IMR-90 (cell line): ENCODE data around the gene FBXL7. TPM values are rescaled to one million over a fixed set of nuclear protein-coding genes. Genes with fewer than 3 reads are reported as not detected.

Experiments
- ATAC-seq: fragments of 200-7000 bp; cut with Tn5 transposase; 2 replicates; pipeline ENCODE4 v1.9.1; 2020; ENCODE audit warnings: low read depth, mild to moderate bottlenecking, moderate library complexity
- BruUV-seq: library from RNA; stranded (reverse); fragments of 400-500 nt; replicated peaks from 2 replicates; lab custom pipeline; 2021; lab: Mats Ljungman, UMichigan
- CTCF ChIA-PET: fragments of 300-600 bp; formaldehyde crosslinking; extraction: SDS; loops from one replicate; lab custom pipeline; 2021; ENCODE audit warnings: antibody characterized with exemption; lab: Yijun Ruan, JAX
- POLR2A ChIA-PET: fragments of 300-600 bp; sonication (Branson Sonifier 250); formaldehyde crosslinking; loops from one replicate; lab custom pipeline; 2022; ENCODE audit warnings: antibody characterized with exemption; ENCODE audit not compliant: unreplicated experiment; lab: Charles Lee
- DNase-seq: peaks from one replicate; pipeline ENCODE4 v3.0.0; 2013
- H2AFZ ChIP-seq: replicated peaks from 2 replicates; pipeline ENCODE3; 2013; ENCODE audit warnings: low read length, mild to moderate bottlenecking; ENCODE audit not compliant: poor library complexity
- H2AK5ac ChIP-seq: 2 replicates; pipeline ENCODE4 v1.6.1; 2013; ENCODE audit warnings: low read depth, low read length, inconsistent platforms
- H2AK9ac ChIP-seq: replicated peaks from 2 replicates; pipeline ENCODE3; 2013; ENCODE audit warnings: mild to moderate bottlenecking, low read depth, low read length, moderate library complexity; ENCODE audit not compliant: poor library complexity
- H2BK120ac ChIP-seq: 2 replicates; pipeline ENCODE4 v1.6.1; 2013; ENCODE audit warnings: low read depth, low read length, inconsistent platforms
- H2BK15ac ChIP-seq: 3 replicates; pipeline ENCODE4 v1.6.1; 2013; ENCODE audit warnings: low read depth, low read length, inconsistent platforms
- H2BK20ac ChIP-seq: 2 replicates; pipeline ENCODE4 v1.6.1; 2013; ENCODE audit warnings: low read depth, mild to moderate bottlenecking, inconsistent platforms, low read length, moderate library complexity
- H2BK5ac ChIP-seq: 2 replicates; pipeline ENCODE4 v1.6.1; 2013; ENCODE audit warnings: mild to moderate bottlenecking, low read depth, low read length, inconsistent platforms; ENCODE audit not compliant: poor library complexity, severe bottlenecking
- H3K14ac ChIP-seq: replicated peaks from 2 replicates; pipeline ENCODE4 v1.6.1; 2013; ENCODE audit warnings: low read depth, low read length, inconsistent platforms
- H3K18ac ChIP-seq: 2 replicates; pipeline ENCODE4 v1.6.1; 2013; ENCODE audit warnings: low read depth, low read length, control low read depth
- H3K23ac ChIP-seq: 2 replicates; pipeline ENCODE4 v1.6.1; 2013; ENCODE audit warnings: low read depth, low read length, inconsistent platforms
- H3K27ac ChIP-seq: 2 replicates; pipeline ENCODE4 v1.5.1; 2013; ENCODE audit warnings: mild to moderate bottlenecking, control low read depth, low read length; ENCODE audit not compliant: insufficient read depth
- H3K27me3 ChIP-seq: 2 replicates; pipeline ENCODE4 v1.6.1; 2013; ENCODE audit warnings: low read length; ENCODE audit not compliant: control insufficient read depth, insufficient read depth
- H3K36me3 ChIP-seq: 2 replicates; pipeline ENCODE4 v1.6.1; 2013; ENCODE audit warnings: low read length, mixed read lengths; ENCODE audit not compliant: control insufficient read depth, insufficient read depth
- H3K4ac ChIP-seq: 2 replicates; pipeline ENCODE4 v1.6.1; 2013; ENCODE audit warnings: low read depth, low read length, inconsistent platforms
- H3K4me1 ChIP-seq: 2 replicates; pipeline ENCODE4 v1.6.1; 2013; ENCODE audit warnings: low read length, mixed read lengths; ENCODE audit not compliant: control insufficient read depth, insufficient read depth
- H3K4me2 ChIP-seq: 2 replicates; pipeline ENCODE4 v1.6.1; 2013; ENCODE audit warnings: low read depth, mild to moderate bottlenecking, control low read depth, low read length, moderate library complexity
- H3K4me3 ChIP-seq: 2 replicates; pipeline ENCODE4 v1.5.1; 2013; ENCODE audit warnings: low read depth, mild to moderate bottlenecking, control low read depth, low read length, moderate library complexity; ENCODE audit not compliant: insufficient read depth
- H3K56ac ChIP-seq: 2 replicates; pipeline ENCODE4 v1.6.1; 2013; ENCODE audit warnings: low read length, inconsistent platforms; ENCODE audit not compliant: insufficient read depth; ENCODE audit errors: extremely low read depth
- H3K79me1 ChIP-seq, 2 experiments: 2 replicates each; pipeline ENCODE4 v1.6.1; 2013; ENCODE audit warnings: low read length in 2 of 2, inconsistent platforms in 1 of 2, low read depth in 1 of 2
- H3K9ac ChIP-seq: 2 replicates; pipeline ENCODE4 v1.6.1; 2013; ENCODE audit warnings: low read depth, low read length, control low read depth
- H3K9me1 ChIP-seq: 2 replicates; pipeline ENCODE4 v1.6.1; 2013; ENCODE audit warnings: low read length, inconsistent platforms; ENCODE audit not compliant: insufficient read depth
- H3K9me3 ChIP-seq: 2 replicates; pipeline ENCODE4 v1.6.1; 2013; ENCODE audit warnings: low read length; ENCODE audit not compliant: control insufficient read depth, insufficient read depth
- H4K20me1 ChIP-seq: 2 replicates; pipeline ENCODE4 v1.6.1; 2013; ENCODE audit warnings: low read length, inconsistent platforms; ENCODE audit not compliant: insufficient read depth
- H4K5ac ChIP-seq: 2 replicates; pipeline ENCODE4 v1.6.1; 2013; ENCODE audit warnings: mild to moderate bottlenecking, low read depth, low read length, control low read depth
- H4K8ac ChIP-seq, 2 experiments: 2 replicates each; pipeline ENCODE4 v1.6.1; 2013; ENCODE audit warnings: low read depth in 2 of 2, low read length in 2 of 2, control low read depth in 1 of 2, inconsistent platforms in 1 of 2
- H4K91ac ChIP-seq: 2 replicates; pipeline ENCODE4 v1.6.1; 2013; ENCODE audit warnings: low read depth, low read length, inconsistent platforms; ENCODE audit not compliant: insufficient read depth
- BHLHE40 ChIP-seq: fragments of 150-350 bp; IDR thresholded peaks from 2 replicates; pipeline ENCODE4 v1.6.1; 2016; ENCODE audit warnings: mild to moderate bottlenecking, low read depth, low read length
- MXI1 ChIP-seq: IDR thresholded peaks from 2 replicates; pipeline ENCODE4 v1.6.1; 2012; ENCODE audit warnings: low read depth, mild to moderate bottlenecking, low read length, moderate library complexity, borderline replicate concordance
- NFE2L2 ChIP-seq: fragments of 150-350 bp; IDR thresholded peaks from 2 replicates; pipeline ENCODE4 v1.6.1; 2016; ENCODE audit warnings: low read depth, mild to moderate bottlenecking, low read length
- POLR2A ChIP-seq: IDR thresholded peaks from 2 replicates; pipeline ENCODE4 v1.6.1; 2012; ENCODE audit warnings: mild to moderate bottlenecking, low read depth, low read length
- RAD21 ChIP-seq: IDR thresholded peaks from 2 replicates; pipeline ENCODE4 v1.6.1; 2012; ENCODE audit warnings: low read length, improper control_type of control experiment
- RFX5 ChIP-seq: IDR thresholded peaks from 2 replicates; pipeline ENCODE4 v1.8.0; 2012; ENCODE audit warnings: low read depth, mild to moderate bottlenecking, low read length, moderate library complexity
- SMC3 ChIP-seq: fragments of 150-350 bp; IDR thresholded peaks from 2 replicates; pipeline ENCODE4 v1.6.1; 2016; ENCODE audit warnings: low read depth, mild to moderate bottlenecking, antibody characterized with exemption, low read length, moderate library complexity
- dilution Hi-C: fragments of 300-500 bp; cut with HindIII; formaldehyde crosslinking; loops from one replicate; pipeline ENCODE4 v1.14.3; 2018; ENCODE audit warnings: low sequenced_read_pairs; ENCODE audit not compliant: unreplicated experiment
- in situ Hi-C: fragments of 300-500 bp; cut with MboI; formaldehyde crosslinking; loops from 3 replicates; pipeline ENCODE4 v1.14.3; 2019; ENCODE audit warnings: low sequenced_read_pairs, inconsistent platforms, mixed read lengths
- intact Hi-C: fragments of 100-400 bp; cut with micrococcal nuclease; formaldehyde crosslinking; loops from 2 replicates; pipeline ENCODE4 v1.10.0; 2022
- polyA plus RNA-seq, 3 experiments: library from polyadenylated mRNA; depleted of rRNA; stranded (reverse); fragments of >200 nt; gene quantifications; 2 replicates each; pipeline ENCODE4 v1.2.3, GENCODE V29; 2012; ENCODE audit warnings: low replicate concordance in 1 of 3
- total RNA-seq: library from RNA; depleted of rRNA; stranded (reverse); fragments of >200 nt; gene quantifications from 2 replicates; pipeline ENCODE4 v1.2.3, GENCODE V29; 2012
- TF ChIP-seq, protein P1 (sequence below): fragments of 150-350 bp; IDR thresholded peaks from 2 replicates; pipeline ENCODE4 v1.6.1; 2017; ENCODE audit warnings: mild to moderate bottlenecking, antibody characterized with exemption, low read length, low read depth

The FBXL7 gene
- total and polyA plus RNA-seq, 2 of the 4 experiments (the other 2 are of a cell fraction): 4.1 to 10.2 TPM

DNA sequence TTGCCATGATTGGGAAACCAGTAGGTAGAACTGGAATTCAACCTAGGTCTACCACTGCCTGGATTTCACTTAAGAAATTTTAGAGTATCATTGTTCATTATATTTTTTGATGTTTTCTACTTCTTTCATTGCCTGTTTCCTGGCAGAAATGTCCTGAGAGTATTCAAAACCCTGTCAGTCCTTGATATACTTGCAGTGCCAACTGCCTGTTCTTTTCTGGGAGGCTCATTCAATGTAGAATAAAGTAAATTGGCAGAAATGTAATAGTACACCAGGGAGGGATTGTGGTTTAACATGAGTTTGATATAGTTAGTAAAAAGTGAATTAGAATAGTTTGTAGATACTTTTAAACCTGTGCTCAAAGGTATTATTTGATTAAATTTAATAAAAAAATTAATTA lies 286.3 kb downstream of the FBXL7 start:
- POLR2A ChIA-PET: no interaction called here
- intact Hi-C loops: no loop called here

More for the DNA sequence above, 286.3 kb downstream of the FBXL7 start:
- Histone ChIP-seq H3K27ac (no peak overlapping the region), H2BK20ac (no peak overlapping the region), H4K8ac (no peak overlapping the region), H2AK9ac (no peak overlapping the region), H3K79me1 (peaks cover 8 to 22% of the 10 kb centered on the region in 2 experiments; a peak in 2 of 4 replicates), H3K14ac (no peak overlapping the region), H2BK120ac (no peak overlapping the region), H3K4me2 (no peak overlapping the region), H3K36me3 (no peaks in the 10 kb centered on the region), H3K27me3 (no peaks in the 10 kb centered on the region), H3K4ac (no peak overlapping the region), H3K18ac (no peak overlapping the region), H3K23ac (no peak overlapping the region), H3K9ac (no peak overlapping the region), H2AFZ (no peak overlapping the region), H3K9me1 (peaks cover 4% of the 10 kb centered on the region; the same call in 1 of the 2 replicates), H3K4me1 (no peaks in the 10 kb centered on the region; the same call in 1 of the 2 replicates), H4K91ac (no peak overlapping the region), H4K5ac (no peak overlapping the region), H3K9me3 (no peaks in the 10 kb centered on the region), H3K4me3 (no peak overlapping the region), H2BK15ac (no peak overlapping the region), H4K20me1 (peaks cover 7% of the 10 kb centered on the region), H3K56ac (no peak overlapping the region), H2BK5ac (no peak overlapping the region), H2AK5ac (no peak overlapping the region)
- dilution Hi-C loops: no loop called here
- no TSS peak for BruUV-seq
- CTCF ChIA-PET: no interaction called here
- in situ Hi-C loops: no loop called here
- TF ChIP-seq SMC3: no peak
- no peak for TF ChIP-seq BHLHE40
- no peak for TF ChIP-seq RAD21
- no peak for TF ChIP-seq POLR2A
- TF ChIP-seq, protein P1, sequence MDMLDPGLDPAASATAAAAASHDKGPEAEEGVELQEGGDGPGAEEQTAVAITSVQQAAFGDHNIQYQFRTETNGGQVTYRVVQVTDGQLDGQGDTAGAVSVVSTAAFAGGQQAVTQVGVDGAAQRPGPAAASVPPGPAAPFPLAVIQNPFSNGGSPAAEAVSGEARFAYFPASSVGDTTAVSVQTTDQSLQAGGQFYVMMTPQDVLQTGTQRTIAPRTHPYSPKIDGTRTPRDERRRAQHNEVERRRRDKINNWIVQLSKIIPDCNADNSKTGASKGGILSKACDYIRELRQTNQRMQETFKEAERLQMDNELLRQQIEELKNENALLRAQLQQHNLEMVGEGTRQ: no peak
- no peak for TF ChIP-seq MXI1
- no peak for TF ChIP-seq RFX5
- no peak for TF ChIP-seq NFE2L2
- ATAC-seq (no peak), DNase-seq (no peak)
